Endodermal cell (in vitro differentiated cells): Measurements from ENCODE around the gene PYGM. TPM values are rescaled to one million over a fixed set of nuclear protein-coding genes. Genes with fewer than 3 reads are reported as not detected.

Experiments used
- DNase-seq: peaks from one replicate; pipeline ENCODE4 v3.0.0-alpha.2; 2017
- H3K27ac ChIP-seq: 2 replicates; pipeline ENCODE4 v1.5.1; 2013; ENCODE audit warnings: mild to moderate bottlenecking, low read depth, low read length, moderate library complexity
- H3K27me3 ChIP-seq: 2 replicates; pipeline ENCODE4 v1.6.1; 2013; ENCODE audit warnings: mild to moderate bottlenecking, low read length, moderate library complexity; ENCODE audit not compliant: insufficient read depth, control insufficient read depth, poor library complexity, severe bottlenecking
- H3K36me3 ChIP-seq: 2 replicates; pipeline ENCODE4 v1.7.0; 2013; ENCODE audit warnings: mild to moderate bottlenecking, low read length, moderate library complexity; ENCODE audit not compliant: control insufficient read depth, insufficient read depth
- H3K4me1 ChIP-seq: one replicate; pipeline ENCODE4 v1.7.0; 2013; ENCODE audit warnings: low read length; ENCODE audit not compliant: control insufficient read depth, insufficient read depth
- H3K4me3 ChIP-seq: 2 replicates; pipeline ENCODE4 v1.5.1; 2013; ENCODE audit warnings: mild to moderate bottlenecking, low read length, moderate library complexity
- H3K9ac ChIP-seq: 2 replicates; pipeline ENCODE4 v1.6.1; 2013; ENCODE audit warnings: mild to moderate bottlenecking, low read length, moderate library complexity; ENCODE audit not compliant: poor library complexity, severe bottlenecking; ENCODE audit errors: extremely low read depth
- H3K9me3 ChIP-seq: 2 replicates; pipeline ENCODE4 v1.6.1; 2013; ENCODE audit warnings: mild to moderate bottlenecking, low read length, moderate library complexity; ENCODE audit not compliant: control insufficient read depth
- H3K27ac Mint-ChIP-seq: 2 replicates; pipeline ENCODE4 v1.8.0; 2020; ENCODE audit warnings: mixed read lengths
- H3K27me3 Mint-ChIP-seq: 2 replicates; pipeline ENCODE4 v1.8.0; 2021; ENCODE audit warnings: mild to moderate bottlenecking, mixed read lengths; ENCODE audit not compliant: insufficient read depth
- H3K36me3 Mint-ChIP-seq: 2 replicates; pipeline ENCODE4 v1.8.0; 2020; ENCODE audit warnings: low read depth, mixed read lengths
- H3K4me1 Mint-ChIP-seq: 2 replicates; pipeline ENCODE4 v1.8.0; 2020; ENCODE audit warnings: mixed read lengths
- H3K4me3 Mint-ChIP-seq: 2 replicates; pipeline ENCODE4 v1.8.0; 2020; ENCODE audit warnings: mild to moderate bottlenecking, moderate library complexity, mixed read lengths
- H3K9me3 Mint-ChIP-seq: 2 replicates; pipeline ENCODE4 v1.8.0; 2020; ENCODE audit warnings: mild to moderate bottlenecking, mixed read lengths
- CTCF ChIP-seq: fragments of 200-600 bp; sonication (generic); conservative IDR thresholded peaks from 2 replicates; pipeline ENCODE4 v1.5.0; 2021; ENCODE audit warnings: antibody characterized with exemption, mild to moderate bottlenecking
- WGBS, 2 experiments: methylation state at CpG; one replicate each; pipeline versions ENCODE4 v1.1.5 to v1.1.7; 2013; ENCODE audit warnings: missing lambda C conversion rate in 2 of 2, mixed read lengths in 1 of 2; ENCODE audit not compliant: insufficient coverage in 1 of 2, insufficient read length in 1 of 2; 5-methylcytosine and 5-hydroxymethylcytosine counted together
- total RNA-seq, 2 donors: library from RNA; stranded (reverse); fragmentation: NEBNext Ultra II Directional in 1 of 2; extraction: Animal tissue kit (Norgen Biotek cat#: 25700) in 1 of 2; gene quantifications; 2 replicates in 1 of 2; 3 replicates in 1 of 2; pipeline ENCODE4 v1.2.1, GENCODE V29; 2021

PYGM gene
- total RNA-seq, 2 donors from 2014 or later, result 1.1 to 1.2 TPM

- no peak for TF ChIP-seq CTCF
- no peaks in the 10 kb centered on the region for H3K36me3 Mint-ChIP-seq
- no peaks in the 10 kb centered on the region for H3K4me1 Mint-ChIP-seq
- H3K27ac ChIP-seq, result no peak overlapping the region
- 93 to 100% methylated on average over 6 to 7 of the region's 7 CpGs for WGBS, 2 experiments
- H3K27ac Mint-ChIP-seq, result no peak overlapping the region
- peaks cover 2% of the 10 kb centered on the region for H3K27me3 Mint-ChIP-seq
- no peaks in the 10 kb centered on the region for H3K27me3 ChIP-seq
- no peak overlapping the region for H3K4me3 ChIP-seq
- no peak for DNase-seq
- H3K4me1 ChIP-seq, result no peaks in the 10 kb centered on the region
- no peaks in the 10 kb centered on the region for H3K36me3 ChIP-seq
- H3K9me3 ChIP-seq, result no peaks in the 10 kb centered on the region
- H3K4me3 Mint-ChIP-seq, result no peak overlapping the region
- no peak overlapping the region for H3K9ac ChIP-seq
- no peaks in the 10 kb centered on the region for H3K9me3 Mint-ChIP-seq
Observed at GRCh38 chr11:64753019-64753379, 6.8 kb downstream of the PYGM start.

- H3K27me3 Mint-ChIP-seq, result peaks cover 6% of the 10 kb centered on the region
- Histone ChIP-seq H3K9me3 (no peaks in the 10 kb centered on the region), H3K9ac (no peak overlapping the region), H3K36me3 (no peaks in the 10 kb centered on the region), H3K27me3 (peaks cover 2% of the 10 kb centered on the region), H3K27ac (no peak overlapping the region), H3K4me3 (no peak overlapping the region), H3K4me1 (no peaks in the 10 kb centered on the region)
- H3K4me1 Mint-ChIP-seq, result no peaks in the 10 kb centered on the region
- no peak overlapping the region for H3K4me3 Mint-ChIP-seq
- TF ChIP-seq CTCF, result no peak
- H3K36me3 Mint-ChIP-seq, result no peaks in the 10 kb centered on the region
- no peaks in the 10 kb centered on the region for H3K9me3 Mint-ChIP-seq
- H3K27ac Mint-ChIP-seq, result no peak overlapping the region
- DNase-seq, result no peak
- 84 to 95% methylated on average over 8 to 14 of the region's 14 CpGs for WGBS, 2 experiments
Observed at GRCh38 chr11:64752175-64752970, 7.4 kb downstream of the PYGM start.

GRCh38 chr11:64751580-64751979, 8.2 kb downstream of the PYGM start:
- TF ChIP-seq CTCF, result no peak
- Mint-ChIP-seq H3K9me3 (no peaks in the 10 kb centered on the region), H3K4me1 (no peaks in the 10 kb centered on the region), H3K27me3 (peaks cover 14% of the 10 kb centered on the region), H3K36me3 (no peaks in the 10 kb centered on the region), H3K27ac (no peak overlapping the region), H3K4me3 (no peak overlapping the region)
- DNase-seq, result no peak
- 94% methylated on average over 9 of the region's 9 CpGs for WGBS, 2 experiments
- H3K27ac ChIP-seq, result no peak overlapping the region
- no peak overlapping the region for H3K9ac ChIP-seq
- H3K4me3 ChIP-seq, result no peak overlapping the region
- no peaks in the 10 kb centered on the region for H3K9me3 ChIP-seq
- no peaks in the 10 kb centered on the region for H3K4me1 ChIP-seq
- peaks cover 10% of the 10 kb centered on the region for H3K27me3 ChIP-seq
- H3K36me3 ChIP-seq, result no peaks in the 10 kb centered on the region
